Fibroblast of the conjunctiva (primary cell): ENCODE measurements around the gene NIPAL4.
A peak's percentile ranks its signal among the peaks of the same experiment; 100 is the strongest.
"Not testable (repeated sequence)": the region's sequence is repeated elsewhere in the genome, so short reads cannot be mapped to it uniquely, and the experiment has no call there.

Experiments used
- DNase-seq: peaks from one replicate; pipeline ENCODE4 v3.0.0-alpha.2; 2010; ENCODE audit warnings: low read depth

Gene NIPAL4

DNA sequence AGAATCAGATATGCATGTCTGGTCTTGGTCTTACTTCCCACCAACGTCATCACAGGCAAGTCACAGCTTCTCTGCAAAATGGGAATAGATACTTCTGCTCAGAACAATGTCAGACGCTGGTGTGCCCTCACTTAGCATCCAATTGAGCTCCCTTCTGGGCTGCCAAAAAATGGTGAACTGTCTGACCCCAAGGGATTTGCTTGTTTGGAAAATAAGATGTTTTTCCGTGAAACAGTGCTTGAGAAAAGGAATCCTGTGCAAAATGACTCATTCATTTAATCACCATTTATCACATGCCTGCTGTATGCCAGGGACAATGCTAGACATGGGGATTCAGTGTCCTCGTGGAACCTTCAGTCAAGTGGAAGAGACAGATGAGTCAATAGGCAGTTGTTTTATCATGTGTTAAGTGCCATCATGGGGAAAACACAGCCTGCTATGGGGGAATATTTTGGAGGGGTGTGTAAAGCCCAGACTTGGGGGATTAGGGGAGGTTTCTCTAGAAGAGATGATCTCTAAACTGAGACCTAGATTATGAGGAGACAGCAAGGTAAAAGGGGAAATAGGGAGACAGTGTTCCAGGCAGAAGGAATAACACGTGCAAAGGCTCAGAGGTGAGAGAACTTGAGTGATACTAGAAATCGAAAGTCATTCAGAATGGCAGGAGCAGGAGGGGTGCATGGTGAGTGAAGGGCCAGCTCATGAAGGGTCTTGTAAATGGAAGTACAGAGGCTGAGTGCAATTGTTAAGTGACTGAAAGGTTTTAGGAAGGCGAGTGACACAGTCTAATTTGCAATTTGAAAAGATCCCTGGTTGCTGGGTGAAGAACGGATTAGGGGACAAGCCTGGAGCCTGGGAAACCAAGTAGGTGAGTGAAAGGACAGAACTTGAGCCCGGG lies 3.9 kb downstream of the NIPAL4 start:
- peak; percentile 51 for DNase-seq

DNA sequence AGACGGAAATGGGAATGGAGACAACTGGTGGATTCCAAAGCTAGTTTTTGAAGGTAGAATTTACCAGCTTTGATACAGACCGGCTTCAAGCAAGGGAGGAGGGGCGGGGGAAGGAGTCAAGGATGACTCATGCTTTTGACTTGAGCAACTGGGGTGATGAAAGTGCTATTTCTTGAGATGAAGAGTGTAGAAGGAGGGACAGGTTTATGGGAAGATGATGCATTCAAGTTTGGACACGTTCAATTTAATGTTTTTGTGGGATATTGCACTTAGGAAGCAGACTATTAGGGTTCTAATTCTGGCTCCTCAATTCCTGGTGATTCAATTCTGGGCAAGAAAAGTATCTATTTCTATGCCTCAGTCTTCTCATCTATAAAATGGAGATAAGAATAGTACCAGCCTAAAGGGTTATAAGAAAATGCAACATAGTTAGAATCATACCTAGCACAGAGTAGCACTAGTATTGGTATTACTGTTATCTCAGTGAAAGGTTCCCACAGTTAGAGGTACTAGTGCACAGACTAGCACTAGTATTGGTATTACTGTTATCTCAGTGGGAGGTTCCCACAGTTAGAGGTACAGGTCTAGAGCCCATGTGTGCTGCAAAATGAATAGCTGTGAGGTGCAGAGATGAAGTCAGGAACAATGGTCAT lies 4.6 kb downstream of the NIPAL4 start:
- peak; percentile 87 for DNase-seq

DNA sequence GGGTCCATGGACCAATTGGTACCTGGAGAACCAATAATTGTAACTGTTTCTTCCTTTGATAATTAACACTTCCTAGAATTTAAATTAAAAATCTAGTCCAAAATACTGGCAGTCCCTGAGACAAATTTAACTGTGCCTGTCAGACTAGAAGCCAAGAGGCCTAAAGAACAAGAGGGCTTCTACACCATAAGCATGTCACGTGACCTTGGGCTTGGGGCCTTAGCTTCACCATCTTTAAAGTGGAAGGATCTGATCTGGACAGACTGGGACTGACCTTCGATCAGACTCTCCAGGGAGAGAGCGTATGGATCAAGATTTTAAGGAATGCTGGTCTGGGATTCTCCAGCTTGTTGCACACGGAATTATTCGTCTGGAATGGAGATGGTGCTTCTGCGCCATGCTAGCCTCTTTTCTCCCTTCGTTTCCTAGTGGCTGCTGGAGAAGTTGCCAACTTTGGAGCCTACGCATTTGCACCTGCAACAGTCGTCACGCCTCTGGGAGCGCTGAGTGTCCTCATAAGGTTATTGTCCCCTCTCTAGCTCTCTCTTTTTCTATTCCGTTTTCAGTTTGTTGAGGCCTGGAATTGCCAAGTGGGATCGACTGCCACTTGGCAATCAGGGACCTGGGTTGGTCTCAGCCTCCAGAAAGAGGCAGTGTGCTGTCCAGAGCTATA lies 8.4 kb downstream of the NIPAL4 start:
- DNase-seq: no peak

DNA sequence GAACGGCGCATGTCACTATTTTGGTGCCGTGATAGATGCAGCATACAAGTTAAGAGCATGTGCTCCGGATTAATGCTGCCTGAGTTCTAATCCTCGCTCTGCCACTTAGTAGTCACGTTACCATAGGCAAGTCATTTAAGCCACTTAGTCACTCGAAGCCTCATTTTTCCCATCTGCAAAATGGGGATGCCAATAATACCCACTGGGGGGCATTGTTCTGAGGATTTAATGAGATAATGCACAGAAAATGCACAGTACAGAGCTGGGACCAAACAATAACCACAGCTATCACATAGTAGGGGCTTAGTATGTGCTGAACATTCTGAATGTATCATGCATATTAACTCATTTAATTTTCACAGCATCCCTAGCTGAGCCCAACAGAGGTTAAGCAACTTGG lies 9.1 kb downstream of the NIPAL4 start:
- DNase-seq: no peak

DNA sequence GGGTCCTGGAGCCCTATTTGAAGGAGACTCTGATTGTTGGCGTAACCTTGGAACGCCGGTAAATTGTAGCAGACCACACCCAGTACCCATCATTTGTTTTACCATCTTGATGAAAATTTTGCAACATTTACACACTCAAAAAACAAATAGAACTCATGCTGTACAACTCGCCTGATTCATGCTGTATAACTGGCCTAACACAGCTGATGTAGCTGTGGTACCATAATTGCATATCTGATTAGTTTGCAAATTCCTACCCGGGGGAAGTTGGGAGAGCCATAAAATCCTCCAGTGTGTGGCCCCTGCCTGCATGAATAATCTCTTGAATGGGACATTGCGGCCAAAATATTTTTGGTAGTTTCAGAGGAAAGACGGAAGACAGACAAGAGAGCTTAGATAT lies 9.7 kb downstream of the NIPAL4 start:
- DNase-seq: no peak

DNA sequence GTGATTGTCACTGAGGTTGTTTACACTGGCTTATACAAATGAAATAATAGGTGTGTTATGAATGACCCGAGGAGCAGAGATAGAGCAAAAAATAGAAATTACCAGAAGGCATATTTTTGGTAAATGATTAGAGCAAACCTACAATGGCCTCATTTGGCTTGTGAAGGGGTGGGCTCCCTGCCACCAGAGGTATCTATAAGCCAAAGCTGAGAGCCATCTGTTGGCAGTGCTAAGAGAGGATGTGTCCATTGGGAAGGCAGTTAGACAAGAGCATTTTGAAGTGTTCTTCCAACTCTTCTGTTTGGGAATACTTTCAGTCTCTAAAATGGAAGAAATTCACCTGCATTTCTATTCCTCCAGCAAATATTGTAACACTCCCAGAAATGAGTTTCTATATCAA lies 10.6 kb downstream of the NIPAL4 start:
- DNase-seq: no peak

DNA sequence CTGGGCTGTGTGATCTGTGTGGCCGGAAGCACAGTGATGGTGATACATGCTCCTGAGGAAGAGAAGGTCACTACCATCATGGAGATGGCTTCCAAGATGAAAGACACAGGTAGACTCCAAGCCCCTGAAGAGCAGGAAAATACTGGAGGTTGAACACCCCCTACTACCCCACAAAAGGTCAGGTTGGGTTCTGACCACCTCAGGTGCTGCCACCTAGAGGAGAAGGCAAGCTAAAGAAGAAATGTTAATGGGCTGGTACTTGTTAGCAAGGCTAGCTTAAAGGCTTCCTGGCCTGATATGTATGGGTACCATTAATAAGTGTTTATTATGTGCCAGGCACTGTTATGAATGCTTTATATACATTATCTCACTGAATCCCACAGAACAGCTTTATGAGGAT lies 11.7 kb downstream of the NIPAL4 start:
- no peak for DNase-seq

DNA sequence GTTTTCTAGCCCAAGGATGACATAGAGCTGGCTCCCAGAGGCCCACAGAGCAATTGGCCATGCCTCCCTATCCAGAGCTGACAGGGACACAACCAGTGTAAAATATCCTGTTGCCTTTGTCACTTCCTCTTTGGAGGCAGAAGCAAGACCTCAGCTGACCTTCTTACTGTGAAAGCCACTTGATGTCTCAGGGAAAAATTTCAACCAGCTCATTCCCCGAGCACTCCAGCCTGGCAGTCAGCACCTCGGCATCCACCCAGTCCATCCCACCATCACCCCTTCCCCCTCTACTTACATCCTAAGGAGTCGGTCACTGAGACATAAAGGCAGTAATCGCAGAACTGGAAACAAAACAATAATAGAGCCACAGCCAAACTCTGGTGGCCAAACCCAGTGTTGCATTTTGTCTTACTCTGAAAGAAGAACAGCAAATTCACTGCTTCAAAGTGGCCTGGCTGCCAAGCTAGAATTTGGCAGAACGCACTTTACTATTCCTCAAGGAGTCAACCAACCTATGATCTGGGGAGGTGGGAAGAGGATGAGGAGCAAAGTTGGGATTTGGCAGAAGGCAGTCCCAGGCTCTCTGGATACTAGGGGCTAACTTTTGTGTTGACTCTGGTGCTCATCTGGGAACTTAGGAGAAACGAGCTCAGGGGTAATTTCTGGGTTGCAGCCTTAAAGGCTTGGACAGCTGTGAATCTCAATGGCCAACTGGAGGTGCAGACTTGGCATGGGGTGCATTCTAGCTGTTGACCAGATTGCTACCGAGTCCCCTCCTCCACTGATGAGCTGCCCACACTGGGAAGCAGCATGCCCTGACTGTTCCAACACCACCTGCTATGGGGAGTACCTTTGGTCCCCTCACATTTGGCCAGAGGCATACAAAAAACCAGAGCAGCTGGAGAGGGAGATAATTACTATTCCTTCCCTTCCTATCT lies 13.6 kb downstream of the NIPAL4 start:
- DNase-seq: no peak

DNA sequence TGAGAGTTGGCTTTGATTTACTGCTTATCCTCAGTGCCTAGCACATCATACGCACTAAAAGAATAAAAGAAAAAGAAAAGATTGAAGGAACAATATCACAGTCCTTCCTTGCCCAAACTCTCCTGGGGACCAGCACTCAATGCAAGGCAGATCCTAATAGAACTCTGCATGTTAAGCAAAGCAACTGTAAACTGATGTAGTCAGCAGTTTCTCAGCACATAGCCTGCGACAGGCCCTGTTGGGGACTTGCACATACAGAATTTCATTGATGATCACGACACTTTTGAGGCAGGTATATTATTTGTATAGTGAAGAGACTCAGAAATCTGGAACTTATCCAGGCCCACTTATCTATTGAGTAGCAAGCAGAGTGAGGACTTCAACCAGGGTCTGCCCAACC lies 15.4 kb downstream of the NIPAL4 start:
- no peak for DNase-seq

DNA sequence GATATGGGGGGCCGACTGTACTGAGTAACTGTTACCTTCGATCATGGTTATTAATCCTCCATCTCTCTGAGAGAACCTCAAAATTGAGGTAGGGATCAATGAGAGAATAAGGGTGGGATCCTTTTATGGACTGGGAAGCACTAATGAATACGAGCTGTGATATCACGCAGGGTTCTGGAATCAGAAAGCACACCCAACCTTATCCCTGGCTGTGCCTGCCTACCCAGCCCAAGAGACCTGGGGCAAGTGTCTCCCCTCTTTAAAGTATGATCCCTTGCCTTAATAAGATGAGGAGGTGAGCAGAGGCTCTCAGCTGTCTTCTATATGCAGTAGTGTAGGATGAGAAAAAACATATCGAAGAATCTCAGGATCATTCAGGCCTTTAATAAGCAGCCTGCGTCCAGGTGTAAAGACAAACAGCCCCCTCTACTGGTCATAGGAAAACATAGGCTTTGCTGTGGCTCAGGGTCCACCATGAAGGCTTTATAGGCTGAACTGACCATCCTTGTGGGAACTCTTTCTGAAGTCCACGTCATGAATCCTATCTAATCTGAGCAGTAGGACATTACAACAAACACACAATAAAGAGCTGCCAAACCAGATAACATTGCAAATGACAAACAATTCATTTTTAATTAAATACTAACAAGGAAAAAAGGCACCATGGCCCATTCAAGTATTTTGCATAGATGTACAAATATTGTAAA lies 16.8 kb downstream of the NIPAL4 start:
- peak; percentile 65 for DNase-seq

DNA sequence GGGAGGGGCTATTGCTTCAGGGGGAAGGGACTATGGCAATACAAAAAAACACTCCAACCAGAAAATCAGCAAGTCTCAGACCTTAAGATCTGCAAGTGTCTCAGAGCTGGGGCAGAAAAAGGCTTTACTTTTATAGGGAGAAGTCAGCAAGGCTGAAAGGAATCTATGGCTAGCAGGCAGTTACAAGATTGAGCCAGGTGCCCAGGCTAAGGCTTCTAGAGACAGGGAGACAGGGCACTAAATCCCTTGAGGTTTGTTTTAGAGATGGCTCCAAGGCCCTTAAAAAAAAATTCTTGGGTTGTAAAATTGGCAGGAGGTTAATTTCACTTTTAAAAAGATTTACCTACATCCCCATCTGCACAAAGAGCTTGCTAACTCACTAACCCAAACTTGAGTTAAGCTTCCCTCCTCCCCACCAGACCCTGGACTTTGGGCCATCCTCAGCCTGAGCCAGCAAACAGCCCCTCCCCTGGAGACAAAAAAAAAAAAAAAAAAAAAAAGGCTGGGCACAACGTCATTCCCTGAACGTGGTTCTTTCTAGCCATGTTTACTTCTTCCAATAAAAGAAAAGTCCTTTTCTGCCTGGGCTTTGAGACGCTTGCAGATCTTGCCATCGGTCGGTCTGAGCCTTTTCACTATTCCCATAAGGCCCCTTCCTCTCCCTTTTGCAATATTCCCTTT lies 17.9 kb downstream of the NIPAL4 start:
- no peak for DNase-seq

DNA sequence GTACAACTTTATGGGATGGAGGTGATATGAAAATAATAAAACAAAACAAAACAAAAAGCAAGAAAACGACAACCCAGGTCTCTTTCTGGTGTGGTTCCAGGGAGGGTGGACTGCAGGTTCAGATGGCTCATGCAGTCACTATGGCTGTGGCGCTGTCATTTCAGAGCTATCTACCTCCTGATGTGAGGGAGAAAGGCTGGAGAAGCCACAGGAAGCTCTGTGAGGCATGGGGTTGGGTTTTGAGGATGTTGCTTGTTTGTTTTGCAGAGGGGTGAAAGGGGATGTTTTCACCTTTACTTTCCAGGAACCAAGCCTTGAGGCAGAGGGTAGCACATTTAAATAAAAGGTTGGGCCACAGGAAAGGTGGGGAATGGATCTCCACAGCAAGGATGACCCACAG lies 18.7 kb downstream of the NIPAL4 start:
- no peak for DNase-seq

DNA sequence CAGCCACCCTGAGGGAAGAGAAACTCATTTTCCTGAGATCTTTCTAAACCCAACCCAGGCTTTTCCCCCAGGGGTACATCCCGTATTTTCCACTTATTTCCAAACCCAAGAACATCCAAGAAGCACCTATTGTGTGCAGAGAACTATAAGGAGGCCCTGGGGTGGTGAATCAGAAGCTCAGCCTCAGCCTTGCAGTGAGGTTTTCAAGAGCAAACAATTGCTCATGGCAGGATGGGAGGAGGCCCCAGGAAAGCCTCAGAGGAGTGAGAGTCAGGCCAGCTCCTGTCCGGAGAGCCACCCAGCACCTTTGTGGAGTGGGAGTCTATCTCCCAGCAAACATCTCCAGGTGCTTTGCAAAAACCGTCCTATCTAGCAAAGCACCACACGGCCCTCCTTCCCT lies 19.2 kb downstream of the NIPAL4 start:
- DNase-seq: no peak

DNA sequence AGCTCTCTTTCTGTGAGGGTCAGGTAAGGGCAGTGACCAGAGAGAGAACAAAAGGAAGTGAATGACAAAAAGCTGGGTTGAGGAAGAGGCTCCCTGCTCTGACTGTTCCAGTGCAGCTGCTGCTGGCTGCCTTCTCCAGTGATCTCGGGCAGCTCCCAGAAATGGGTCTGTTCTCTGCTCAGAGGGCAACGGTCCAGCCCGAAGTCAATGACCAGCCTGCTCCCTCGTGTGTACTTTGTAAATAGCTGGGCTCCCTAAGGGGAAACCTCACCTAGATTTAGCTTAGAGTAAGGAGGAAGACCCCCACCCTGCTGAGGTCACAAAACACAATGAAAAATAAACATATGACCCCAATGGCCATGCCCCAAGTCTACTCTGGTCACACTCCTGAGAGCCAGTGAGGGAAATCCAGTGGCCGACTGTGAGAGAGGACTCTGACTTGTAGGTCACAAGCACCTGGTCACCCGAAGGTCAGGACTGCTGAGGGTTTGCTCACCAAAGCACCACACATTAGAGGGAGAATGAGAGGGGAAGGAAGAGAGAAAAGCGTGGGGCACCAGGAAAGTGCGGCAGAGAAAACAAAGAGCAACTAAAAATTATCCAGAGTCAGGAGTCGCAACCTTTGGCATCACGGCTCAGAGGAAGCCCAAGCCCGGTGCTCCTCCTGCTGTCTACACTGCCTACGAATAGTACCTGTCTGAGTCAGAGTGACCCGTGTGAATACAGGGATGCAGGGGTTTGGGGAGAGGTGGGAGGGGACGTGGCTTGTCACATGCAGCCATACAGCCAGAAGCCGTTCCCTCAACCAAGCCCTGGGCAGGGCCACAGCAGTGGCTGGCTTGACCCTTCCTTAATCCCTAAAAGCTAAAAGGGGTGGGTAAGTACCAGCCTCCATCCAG lies 19.8 kb downstream of the NIPAL4 start:
- DNase-seq: no peak

DNA sequence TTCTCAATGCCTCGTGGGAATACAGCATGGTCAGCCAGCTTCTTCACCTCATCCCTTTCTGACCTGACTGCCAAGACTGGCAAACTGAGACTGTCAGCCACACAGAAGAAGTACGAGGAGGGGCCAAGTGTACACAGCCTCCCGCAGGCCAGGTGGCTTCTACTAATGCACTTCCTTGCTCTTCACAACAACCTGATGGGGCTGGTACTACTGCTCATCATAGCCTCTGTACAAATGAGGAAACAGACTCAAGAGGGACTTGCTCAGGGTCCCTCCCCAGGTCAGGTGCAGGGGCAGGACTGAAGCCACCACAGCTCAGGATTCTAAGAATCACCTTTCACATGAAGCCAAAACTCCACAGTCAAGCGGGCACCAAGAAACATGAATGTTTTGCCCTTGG lies 21.3 kb downstream of the NIPAL4 start:
- DNase-seq: no peak

DNA sequence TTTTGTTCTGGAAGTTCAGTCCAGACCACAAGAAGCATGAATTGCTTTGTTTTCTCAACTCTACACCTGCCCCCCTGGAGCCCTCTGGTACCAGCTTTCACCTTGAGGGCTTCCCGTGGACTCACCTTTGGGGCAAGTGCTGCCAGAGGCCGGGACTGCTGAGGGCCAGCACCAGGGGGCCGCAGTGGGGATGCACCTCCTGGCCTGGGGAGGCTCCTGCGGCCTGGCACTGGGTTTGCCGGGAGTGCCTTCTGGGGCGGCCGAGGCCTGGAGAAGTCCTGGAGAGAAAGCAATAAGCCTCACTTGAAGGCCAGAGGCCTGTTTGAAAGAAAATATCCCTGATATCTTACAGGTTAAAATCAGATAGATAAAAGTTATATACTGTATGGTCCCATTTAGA lies 21.7 kb downstream of the NIPAL4 start:
- no peak for DNase-seq

DNA sequence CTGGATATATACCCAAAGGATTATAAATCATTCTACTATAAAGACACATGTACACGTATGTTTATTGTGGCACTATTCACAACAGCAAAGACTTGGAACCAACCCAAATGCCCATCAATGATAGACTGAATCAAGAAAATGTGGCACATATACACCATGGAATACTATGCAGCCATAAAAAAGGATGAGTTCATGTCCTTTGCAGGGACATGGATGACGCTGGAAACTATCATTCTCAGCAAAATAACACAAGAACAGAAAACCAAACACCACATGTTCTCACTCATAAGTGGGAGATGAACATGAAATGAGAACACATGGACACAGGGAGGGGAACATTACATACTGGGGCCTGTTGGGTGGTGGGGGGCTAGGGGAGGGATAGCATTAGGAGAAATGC lies 22.7 kb downstream of the NIPAL4 start:
- not testable (repeated sequence) for DNase-seq

DNA sequence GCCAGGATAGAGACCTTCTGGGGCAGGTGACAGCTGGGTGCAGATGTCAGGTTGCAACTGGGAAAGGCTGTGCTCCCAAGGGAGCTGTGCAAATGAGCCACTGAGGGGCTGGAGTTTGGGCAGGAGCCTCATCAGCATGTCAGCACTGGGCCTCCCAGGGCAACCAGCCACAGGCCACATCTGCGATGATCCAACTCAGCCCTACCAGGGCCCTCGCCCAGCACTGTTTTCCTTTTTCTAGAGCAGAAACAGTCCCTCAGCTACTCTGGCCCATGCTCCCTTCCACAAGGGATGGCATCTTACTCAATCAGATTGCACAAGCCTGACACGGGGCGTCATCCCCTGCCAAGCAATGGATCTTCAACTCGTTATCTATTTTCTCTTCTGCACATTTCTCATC lies 24.8 kb downstream of the NIPAL4 start:
- no peak for DNase-seq

DNA sequence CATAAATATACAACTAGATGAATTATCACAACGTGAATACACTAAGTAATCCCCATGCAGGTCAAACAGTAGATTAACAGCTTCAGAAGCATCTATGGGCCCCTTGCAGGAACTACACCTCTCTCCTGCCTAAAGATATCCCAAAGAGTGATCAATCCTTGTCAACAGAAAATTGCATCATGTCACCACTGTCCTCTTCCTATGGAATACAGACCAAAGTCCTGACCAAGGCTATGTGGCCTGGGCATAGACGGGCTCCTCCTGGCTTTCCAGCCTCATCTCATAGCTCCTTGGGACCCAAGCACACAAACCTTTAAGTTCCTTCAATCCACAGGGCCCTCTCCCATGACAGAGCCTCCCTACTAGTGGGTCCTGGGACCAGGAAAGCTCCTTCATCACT lies 25.3 kb downstream of the NIPAL4 start:
- DNase-seq: no peak

DNA sequence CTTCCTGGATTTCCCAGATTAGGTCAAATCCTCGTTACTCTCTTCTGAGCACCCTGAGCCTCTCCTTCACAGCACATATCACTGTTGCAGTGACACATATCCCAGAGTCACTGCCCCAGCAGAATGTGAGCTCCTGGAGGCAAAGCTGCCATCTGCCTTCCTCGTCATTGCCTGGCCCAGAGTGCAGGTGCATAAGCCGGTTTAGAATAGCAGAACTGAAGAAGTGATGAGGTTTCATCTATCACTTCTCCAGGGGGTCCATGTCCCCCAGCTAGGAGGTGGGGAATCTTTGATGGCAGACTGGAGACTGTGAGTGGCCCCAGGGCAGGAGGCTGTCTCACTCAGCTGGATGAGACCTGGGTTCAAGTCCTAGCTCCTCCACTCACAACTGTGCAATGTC lies 25.8 kb downstream of the NIPAL4 start:
- DNase-seq: no peak
